Astrocyte of the hippocampus (primary cell): ENCODE results near the gene LLGL2.
"Not testable (repeated sequence)": the region's sequence is repeated elsewhere in the genome, so short reads cannot be mapped to it uniquely, and the experiment has no call there.

Experiments used
- DNase-seq: peaks from one replicate; pipeline ENCODE4 v3.0.0; 2011; ENCODE audit warnings: low read depth, low spot score

LLGL2 gene

DNA sequence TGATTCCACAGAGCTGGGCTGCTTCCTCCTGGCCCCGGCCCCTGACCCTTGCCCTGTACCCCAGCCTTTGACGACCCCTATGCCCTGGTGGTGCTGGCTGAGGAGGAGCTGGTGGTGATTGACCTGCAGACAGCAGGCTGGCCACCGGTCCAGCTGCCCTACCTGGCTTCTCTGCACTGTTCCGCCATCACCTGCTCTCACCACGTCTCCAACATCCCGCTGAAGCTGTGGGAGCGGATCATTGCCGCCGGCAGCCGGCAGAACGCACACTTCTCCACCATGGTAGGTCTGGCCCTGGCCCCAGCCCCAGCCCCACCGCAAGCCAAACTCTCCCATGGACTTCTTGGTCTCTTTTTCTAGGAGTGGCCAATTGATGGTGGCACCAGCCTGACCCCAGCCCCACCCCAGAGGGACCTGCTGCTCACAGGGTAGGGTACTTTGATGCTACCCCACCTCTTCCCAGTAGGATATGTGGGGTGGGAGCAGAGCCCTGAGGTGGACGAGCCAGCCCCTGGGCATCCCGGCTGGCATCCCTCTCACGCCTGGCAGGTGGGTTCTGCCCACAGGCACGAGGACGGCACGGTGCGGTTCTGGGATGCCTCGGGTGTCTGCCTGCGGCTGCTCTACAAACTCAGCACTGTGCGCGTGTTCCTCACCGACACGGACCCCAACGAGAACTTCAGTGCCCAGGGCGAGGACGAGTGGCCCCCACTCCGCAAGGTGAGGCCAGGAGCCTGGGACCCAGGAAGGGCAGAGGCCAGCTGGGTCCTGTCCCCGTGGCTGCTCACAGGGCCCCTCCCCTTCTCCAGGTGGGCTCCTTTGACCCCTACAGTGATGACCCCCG, 43.1 kb downstream of the LLGL2 start:
- no peak for DNase-seq

DNA sequence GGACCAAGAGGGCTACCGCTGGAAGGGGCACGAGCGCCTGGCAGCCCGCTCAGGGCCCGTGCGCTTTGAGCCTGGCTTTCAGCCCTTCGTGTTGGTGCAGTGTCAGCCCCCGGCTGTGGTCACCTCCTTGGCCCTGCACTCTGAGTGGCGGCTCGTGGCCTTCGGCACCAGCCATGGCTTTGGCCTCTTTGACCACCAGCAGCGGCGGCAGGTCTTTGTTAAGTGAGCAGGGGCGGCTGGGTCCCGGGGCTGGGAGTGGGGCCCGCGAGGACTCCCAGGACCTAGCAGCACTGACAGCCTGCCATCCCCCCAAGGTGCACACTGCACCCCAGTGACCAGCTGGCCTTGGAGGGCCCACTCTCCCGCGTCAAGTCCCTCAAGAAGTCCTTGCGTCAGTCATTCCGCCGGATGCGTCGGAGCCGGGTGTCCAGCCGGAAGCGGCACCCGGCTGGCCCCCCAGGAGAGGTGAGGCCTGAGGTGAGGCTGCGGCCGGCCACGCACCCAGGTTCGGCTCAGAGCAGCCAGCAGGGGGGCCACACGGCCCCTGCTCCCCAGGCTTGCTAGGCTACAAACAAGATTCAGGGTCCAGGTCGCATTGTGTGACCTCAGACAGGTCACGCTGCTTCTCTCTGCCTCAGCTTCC, 44.7 kb downstream of the LLGL2 start:
- no peak for DNase-seq

DNA sequence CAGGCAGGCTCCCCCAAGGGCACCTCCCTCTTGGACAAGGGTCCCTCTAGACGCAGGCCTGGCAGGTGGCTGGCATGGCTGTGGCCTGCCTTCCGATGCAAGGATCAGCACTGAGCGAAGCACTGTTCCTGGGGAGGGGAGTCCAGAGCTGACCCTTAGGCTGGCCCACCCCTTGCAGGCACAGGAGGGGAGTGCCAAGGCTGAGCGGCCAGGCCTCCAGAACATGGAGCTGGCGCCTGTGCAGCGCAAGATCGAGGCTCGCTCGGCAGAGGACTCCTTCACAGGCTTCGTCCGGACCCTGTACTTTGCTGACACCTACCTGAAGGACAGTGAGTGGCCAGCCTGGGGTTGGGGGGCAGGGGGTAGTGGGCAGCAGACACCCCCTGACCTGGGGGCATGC, 45.3 kb downstream of the LLGL2 start:
- DNase-seq: no peak

DNA sequence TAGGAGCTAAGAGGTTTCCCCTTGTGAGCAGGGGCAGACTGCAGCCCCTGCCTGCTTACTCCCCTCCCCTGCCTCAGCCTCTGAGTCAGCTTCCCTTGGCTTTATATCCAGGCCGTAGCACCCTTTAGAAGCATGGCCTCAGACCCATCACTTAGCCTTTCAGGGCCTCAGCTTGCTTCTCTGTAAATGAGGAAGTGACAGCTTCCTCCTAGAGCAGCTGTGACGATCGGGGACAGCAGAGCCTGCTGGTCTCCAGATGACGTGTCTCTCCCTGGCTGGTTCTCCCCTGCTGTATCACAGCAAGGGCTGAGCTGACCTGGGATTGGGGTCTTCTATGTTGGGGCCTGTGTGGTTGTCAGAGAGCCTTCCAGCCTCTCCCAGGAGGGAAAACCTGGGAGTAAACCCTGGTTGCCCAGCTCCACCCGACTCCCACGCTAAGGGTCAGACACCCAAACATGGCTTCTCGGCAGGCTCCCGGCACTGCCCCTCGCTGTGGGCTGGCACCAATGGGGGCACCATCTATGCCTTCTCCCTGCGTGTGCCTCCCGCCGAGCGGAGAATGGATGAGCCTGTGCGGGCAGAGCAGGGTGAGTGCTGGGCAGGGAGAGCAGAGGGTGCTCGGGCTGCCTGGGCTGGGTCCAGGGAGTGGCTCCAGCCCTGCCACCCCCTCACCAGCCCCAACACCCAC, 45.8 kb downstream of the LLGL2 start:
- peak; percentile 38 for DNase-seq

DNA sequence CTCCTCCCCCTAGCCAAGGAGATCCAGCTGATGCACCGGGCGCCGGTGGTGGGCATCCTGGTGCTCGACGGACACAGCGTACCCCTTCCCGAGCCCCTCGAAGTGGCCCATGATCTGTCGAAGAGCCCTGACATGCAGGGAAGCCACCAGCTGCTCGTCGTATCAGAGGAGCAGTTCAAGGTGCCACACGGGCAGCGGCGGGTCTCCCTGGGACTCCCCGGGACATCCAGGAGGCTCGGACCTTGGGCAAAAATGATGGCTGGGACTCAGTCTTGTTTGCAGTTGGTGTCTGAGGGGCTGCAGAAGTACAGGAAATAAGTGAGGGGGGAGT, 46.4 kb downstream of the LLGL2 start:
- no peak for DNase-seq

DNA sequence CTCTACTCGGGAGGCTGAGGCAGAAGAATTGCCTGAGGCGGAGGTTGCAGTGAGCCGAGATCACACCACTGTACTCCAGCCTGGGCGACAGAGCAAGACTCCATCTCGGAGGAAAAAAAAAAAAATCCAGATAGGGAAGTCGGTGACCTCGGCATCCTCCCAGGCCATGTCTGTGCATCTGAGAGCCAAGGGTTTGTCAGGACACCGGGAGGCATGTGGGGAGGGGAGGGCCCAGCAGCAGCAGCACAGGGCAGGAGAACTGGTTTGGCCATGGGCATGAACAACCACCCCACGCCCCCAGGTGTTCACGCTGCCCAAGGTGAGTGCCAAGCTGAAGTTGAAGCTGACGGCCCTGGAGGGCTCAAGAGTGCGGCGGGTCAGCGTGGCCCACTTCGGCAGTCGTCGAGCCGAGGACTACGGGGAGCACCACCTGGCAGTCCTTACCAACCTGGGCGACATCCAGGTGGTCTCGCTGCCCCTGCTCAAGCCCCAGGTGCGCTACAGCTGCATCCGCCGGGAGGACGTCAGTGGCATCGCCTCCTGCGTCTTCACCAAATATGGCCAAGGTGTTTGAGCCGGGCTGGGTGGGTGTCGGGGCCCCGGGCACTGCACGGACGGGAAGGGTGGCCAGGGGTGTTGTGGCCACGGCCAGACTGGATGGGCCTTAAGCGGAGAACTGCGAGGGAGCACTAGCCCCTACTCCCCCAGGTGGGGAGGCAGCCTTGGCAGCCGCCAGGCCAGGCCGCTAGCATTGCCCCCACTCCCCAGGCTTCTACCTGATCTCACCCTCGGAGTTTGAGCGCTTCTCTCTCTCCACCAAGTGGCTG, 47.4 kb downstream of the LLGL2 start:
- DNase-seq: no peak

DNA sequence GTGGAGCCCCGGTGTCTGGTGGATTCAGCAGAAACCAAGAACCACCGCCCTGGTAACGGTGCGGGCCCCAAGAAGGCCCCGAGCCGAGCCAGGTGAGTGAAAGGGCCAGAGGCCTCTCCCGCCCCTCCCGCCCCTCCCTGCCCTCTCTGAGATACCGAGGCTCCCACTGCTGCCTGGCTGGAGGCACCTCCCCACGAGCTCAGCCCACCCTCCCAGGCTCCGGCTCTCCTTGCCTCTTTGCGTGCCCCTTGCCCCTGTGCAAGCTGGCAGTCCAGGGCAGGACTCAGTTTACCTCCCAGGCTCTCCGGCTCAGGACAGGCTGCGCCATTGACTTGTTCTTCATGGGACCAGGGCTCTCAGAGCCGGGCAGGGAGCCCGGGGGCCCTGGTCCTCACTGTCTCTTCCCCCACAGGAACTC, 48.1 kb downstream of the LLGL2 start:
- DNase-seq: no peak

DNA sequence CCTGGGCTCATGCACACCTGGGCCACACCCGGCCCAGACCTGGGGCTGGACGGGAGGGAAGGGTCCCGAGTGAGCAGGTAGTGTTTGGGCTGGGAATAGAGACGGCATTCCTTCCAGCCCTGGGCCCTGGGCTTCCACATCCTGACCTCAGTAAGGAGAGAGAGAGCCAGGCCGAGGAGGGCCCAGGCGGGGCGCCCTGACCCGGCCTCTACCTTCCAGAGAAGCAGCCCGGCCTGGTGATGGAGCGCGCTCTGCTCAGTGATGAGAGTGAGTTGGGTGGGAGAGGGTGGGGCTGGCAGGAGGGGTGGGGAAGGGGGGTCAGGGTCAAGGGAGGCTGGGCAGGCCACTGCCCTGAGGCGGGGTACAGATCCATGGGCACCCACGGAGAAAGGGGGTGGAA, 48.5 kb downstream of the LLGL2 start:
- DNase-seq: no peak

DNA sequence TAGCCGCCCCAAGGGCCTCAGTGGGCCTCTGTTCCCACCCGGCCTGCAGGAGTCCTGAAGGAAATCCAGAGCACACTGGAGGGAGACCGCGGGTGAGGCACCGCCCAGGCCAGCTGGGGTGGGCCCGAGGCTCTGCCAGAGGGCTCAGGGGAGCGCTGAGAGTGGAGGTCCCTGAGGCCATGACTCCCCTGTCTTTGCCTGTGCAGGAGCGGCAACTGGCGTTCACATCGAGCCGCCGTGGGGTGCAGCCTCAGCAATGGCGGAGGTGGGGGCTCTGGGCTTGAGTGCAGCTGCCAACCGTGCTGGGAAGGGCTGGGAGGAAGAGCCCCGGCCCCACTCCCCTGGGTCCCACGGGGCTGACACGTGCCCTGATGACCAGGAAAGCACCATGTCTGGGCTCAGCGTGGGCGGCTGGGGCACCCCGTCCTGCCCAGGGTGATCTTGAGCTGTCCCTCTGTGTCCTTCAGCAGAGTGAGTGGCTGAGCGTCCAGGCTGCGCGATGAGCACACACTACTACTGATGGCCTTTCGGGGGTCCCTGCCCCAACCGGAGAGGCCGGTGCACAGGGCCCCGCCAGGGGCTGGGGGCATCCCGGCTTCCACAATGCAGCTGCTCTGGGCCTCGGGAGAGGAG, 49.0 kb downstream of the LLGL2 start:
- no peak for DNase-seq

DNA sequence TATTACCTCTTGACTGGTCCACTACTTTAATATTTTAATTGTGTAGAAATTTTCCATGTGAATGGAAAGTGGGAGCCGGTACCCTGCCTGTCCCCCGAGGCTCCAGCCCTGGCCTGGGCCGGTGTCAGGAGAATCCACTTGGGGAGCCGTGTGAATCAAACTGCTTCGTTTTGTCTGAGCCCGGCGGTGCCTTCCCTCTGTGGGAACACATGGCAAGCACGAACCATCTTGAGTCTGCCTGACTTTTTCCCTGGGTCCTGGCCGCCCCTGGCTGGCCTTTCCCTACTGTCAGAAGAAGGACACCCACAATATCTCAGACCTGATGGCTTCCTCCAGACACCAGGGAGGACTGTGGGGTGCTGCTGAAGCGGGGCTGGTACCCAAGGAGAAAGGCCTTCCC, 49.7 kb downstream of the LLGL2 start:
- no peak for DNase-seq

DNA sequence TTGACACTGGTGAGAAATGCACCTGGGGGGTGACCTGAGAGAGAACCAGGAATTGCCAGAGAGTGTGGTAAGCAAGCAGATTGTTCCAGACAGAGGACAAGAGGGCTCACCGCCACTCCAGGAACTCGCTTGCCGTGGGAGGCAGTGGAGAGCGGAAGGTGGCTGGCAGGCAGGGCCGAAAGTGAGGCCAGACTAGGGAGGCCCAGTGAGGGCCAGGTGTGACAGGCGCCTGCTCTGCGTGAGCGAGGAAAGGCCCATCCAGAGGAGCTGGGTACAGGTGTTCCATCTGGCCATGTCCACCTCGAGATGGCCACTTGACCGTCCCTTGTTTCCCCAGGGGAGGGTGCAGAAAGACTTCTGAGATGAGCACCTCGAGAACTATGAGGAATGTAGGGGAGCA, 50.2 kb downstream of the LLGL2 start:
- DNase-seq: no peak

DNA sequence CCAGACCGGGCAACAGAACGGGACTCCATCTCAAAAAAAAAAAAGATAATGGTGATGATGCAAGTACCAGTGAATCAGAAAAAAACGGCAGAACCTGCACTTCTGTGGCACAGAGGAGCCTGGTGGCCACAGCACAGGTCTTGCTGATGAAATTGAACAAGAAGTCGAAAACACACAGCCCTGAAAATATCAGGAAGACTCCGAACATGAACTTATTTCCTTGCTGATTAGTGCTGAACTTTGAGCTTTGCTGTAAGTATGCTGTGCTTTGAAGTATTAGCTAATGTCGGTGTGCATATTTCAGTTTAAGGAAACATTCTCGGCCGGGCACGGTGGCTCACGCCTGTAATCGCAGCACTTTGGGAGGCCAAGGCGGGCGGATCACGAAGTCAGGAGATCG, 51.2 kb downstream of the LLGL2 start:
- DNase-seq: no peak

DNA sequence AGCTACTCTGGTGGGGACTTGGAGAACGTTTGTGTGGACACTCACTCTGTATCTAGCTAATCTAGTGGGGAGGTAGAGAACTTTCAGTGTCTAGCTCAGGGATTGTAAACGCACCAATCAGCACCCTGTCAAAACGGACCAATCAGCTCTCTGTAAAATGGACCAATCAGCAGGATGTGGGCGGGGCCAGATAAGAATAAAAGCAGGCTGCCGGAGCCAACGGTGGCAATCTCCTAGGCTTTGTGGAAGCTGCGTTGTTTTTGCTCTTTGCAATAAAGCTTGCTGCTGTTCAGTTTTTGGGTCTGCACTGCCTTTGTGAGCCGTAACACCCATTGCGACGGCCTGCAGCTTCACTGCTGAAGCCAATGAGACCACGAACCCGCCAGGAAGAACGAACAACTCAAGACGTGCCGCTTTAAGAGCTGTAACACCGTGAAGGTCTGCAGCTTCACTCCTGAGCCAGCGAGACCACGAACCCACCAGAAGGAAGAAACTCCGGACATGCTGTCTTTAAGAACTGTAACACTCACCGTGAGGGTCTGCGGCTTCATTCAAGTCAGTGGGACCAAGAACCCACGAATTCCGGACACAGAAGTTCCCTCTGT, 55.7 kb downstream of the LLGL2 start:
- DNase-seq: not testable (repeated sequence)

DNA sequence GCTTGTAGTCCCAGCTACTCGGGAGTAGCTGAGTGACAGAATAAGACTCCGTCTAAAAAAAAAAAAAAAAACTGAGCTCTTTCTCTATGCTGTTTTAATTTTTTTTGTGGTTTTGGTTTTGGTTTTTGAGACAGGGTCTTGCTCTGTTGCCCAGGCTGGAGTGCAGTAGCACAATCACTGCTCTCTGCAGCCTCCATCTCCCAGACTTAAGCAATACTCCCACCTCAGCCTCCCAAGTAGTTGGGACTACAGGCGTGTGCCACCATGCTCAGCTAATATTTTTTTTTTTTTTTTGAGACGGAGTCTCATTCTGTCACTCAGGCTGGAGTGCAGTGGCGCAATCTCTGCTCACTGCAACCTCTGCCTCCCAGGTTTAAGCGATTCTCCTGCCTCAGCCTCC, 57.7 kb downstream of the LLGL2 start:
- DNase-seq: not testable (repeated sequence)

DNA sequence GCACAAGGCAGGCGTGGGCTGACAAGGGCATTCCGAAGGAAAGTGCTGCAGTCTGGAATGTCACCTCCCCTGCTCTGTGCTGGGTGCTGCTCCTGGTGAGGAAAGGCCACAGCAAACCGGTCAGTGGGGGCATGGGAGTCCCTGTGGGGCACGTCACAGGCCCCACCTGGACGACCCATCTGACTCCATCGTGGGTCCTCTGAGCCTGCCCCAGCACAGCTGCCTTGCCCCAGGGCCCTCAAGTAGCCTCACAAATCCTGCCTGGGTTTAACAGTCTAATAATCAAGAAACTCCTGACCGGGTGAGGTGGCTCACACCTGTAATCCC, 59.3 kb downstream of the LLGL2 start:
- DNase-seq: no peak

DNA sequence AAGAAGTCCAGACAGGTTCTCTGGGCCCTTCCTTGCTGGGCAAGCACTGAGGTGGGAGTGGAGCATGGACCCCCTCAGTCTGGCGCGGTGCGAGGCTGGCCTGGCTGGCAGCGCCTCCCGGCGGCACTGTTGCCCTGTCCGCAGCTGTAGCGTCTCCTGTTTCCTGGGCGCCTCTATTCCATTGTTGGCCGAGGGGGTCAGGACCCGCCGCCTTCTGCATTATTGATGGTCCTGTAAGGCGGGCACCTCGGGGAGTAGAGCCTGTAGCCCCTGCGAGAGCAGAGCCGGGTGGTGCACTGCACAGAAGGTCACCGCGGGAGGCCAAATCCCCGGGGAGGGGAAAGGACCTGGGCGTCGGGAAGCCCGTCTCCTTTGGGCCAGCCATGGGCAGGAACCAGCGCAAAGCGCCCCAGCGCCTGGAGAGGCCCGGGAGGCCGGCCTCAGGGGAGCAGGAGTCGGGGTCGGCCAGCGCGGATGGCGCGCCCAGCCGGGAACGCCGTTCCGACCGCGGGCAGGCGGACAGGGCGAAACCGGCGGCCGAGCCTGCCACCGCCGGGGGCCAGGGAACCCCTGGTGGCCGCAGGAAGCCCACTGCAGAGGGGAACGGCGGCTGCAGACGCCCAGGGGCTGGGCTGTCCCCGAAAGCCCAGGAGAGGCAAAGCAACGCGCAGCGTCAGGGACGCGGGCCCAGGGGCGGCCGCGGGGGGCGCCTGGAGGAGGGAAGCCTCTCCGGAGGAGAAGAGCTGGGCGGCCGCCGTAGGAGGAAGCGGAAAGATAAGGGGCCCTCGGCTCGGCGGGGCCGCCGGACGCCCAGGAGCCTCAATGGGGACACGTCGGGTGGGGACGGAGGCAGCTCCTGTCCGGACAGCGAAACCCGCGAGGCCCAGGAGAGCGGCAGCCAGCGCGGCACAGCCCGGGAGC, 62.4 kb downstream of the LLGL2 start, which contains the start of gene MYO15B:
Gene MYO15B (plus strand): TSS at position 126 of the 921 bp plus-strand sequence. CDS start 258 bp downstream, at position 384.
- DNase-seq: peak; percentile 42

DNA sequence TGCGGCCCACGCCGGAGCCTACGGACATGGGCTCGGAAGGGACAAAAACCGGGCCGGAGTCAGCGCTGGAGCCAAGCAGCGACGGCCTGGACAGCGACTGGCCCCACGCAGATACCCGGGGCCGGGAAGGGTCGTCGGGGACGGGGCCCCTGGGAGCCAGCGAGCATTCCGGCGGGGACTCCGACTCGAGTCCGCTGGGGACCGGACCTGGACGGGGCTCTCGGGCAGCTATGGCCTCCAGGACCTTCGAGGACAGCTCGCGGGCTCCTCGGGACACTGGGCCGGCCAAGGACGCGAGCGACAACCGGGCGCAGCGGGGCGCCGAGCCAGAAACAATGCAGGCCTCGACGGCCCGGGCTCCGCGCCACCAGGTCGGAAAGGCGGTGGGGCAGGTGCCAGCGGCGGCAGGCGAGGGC, 63.1 kb downstream of the LLGL2 start:
- no peak for DNase-seq

DNA sequence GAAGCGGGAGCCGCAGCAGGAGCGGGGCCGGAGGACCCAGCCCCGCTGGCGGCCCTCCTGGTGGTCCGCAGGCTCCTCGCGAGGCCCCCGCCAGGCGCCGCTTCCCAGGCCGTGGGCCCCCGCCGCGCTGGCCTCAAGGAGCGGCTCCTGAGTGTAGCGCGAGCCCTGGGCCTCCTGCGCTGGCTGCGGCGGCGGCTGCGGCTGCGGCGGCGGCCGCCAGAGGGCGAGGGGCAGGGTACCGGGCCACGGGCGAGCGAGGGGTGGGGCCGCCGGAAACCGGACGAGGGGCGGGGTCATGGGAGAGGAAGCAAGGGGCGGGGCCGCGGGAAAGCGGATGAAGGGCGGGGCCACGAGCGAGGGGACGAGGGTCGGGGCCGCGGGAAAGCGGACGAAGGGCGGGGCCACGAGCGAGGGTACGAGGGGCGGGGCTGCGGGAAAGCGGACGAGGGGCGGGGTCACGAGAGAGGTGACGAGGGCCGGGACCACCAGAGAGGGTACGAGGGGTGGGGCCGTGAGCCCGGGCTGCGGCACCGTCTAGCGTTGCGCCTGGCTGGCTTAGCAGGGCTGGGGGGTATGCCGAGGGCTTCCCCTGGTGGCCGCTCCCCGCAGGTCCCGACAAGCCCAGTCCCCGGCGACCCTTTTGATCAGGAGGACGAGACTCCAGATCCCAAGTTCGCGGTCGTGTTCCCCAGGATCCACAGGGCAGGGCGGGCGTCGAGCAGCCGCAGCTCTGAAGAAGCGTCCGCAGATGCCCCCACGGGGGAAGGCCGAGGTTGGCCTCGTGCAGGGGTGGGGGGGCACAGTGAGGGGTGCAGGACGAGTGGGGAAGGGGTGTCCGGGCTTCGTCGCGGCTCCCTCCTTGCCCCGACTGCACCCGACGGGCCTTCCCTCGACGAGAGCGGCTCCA, 63.8 kb downstream of the LLGL2 start:
- peak; percentile 96 for DNase-seq

DNA sequence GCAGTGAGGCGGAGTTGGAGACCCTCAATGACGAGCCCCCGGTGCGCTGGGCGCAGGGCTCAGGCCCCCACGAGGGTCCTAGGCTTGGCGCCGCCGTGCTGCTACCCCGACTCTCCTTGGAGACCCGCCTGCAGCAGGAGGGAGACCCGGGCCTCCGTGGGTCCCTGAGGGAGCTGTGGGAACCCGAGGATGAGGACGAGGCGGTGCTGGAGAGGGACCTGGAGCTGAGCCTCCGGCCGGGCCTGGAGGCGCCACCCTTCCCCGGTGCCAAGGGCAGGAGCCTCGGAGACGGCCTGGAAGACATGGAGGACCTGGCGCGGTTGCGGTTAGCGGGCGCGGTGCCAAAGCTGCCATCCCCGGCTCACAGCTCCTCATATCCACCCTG, 64.4 kb downstream of the LLGL2 start:
- DNase-seq: no peak
